SU-DHL-6 (cell line): ENCODE measurements around the gene PFKL.

Source experiments
- CTCF ChIP-seq: fragments of 200-600 bp; sonication (generic); IDR thresholded peaks from one replicate; pipeline ENCODE4 v1.5.1; 2017; ENCODE audit warnings: antibody characterized with exemption, mild to moderate bottlenecking, low read length, moderate library complexity; ENCODE audit not compliant: insufficient read depth, poor library complexity, severe bottlenecking
- EZH2phosphoT487 ChIP-seq: fragments of 200-600 bp; sonication (generic), shearing (Covaris generic); conservative IDR thresholded peaks from 2 replicates; pipeline ENCODE4 v1.6.1; 2018; ENCODE audit warnings: mild to moderate bottlenecking, antibody characterized with exemption, low read length, moderate library complexity, mixed read lengths

GRCh38 chr21:44288251-44289110 is 11.4 kb upstream of the PFKL start:
- no peak for TF ChIP-seq CTCF
- no peak for TF ChIP-seq EZH2phosphoT487
